ENCODE measurements around the gene PHACTR3. TPM values are rescaled to one million over a fixed set of nuclear protein-coding genes. Genes with fewer than 3 reads are reported as not detected.

Gene PHACTR3
- total RNA-seq, 6 experiments from 2014 or later: 0.12 to 0.35 (median 0.23) TPM; not detected in 2

DNA sequence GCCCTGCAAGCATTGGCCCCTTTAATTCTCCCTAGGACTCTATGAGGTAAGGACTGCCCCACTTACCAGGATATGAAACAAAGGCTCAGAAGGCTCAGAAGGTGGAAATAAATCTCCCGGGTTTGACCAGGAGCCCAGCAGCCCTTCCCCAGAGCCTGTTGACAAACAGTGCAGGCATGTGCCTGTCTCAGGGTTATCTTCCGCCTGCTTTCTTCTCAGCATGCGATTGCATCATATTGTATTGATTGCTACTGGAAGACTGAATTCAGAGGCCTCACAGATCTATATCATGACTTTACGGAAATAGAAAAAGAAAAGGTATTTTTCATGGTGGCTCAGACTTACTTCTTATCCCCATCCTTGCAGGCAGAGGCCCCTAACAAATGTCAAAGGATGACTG is 92.7 kb downstream of the PHACTR3 start:
- Histone ChIP-seq H3K9me3 (no peaks in the 10 kb centered on the region), H3K36me3 (no peaks in the 10 kb centered on the region), H3K4me3 (no peak overlapping the region), H3K4me1 (no peaks in the 10 kb centered on the region), H3K27me3 (no peaks in the 10 kb centered on the region), H3K27ac (no peak overlapping the region)
- DNase-seq: no peak
- TF ChIP-seq, protein P1, sequence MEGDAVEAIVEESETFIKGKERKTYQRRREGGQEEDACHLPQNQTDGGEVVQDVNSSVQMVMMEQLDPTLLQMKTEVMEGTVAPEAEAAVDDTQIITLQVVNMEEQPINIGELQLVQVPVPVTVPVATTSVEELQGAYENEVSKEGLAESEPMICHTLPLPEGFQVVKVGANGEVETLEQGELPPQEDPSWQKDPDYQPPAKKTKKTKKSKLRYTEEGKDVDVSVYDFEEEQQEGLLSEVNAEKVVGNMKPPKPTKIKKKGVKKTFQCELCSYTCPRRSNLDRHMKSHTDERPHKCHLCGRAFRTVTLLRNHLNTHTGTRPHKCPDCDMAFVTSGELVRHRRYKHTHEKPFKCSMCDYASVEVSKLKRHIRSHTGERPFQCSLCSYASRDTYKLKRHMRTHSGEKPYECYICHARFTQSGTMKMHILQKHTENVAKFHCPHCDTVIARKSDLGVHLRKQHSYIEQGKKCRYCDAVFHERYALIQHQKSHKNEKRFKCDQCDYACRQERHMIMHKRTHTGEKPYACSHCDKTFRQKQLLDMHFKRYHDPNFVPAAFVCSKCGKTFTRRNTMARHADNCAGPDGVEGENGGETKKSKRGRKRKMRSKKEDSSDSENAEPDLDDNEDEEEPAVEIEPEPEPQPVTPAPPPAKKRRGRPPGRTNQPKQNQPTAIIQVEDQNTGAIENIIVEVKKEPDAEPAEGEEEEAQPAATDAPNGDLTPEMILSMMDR (IDR thresholded peaks at IDR 0.05): no peak
- no peak for TF ChIP-seq POLR2A (IDR thresholded peaks at IDR 0.05)
- intact Hi-C loops (cut with DNase I): no loop called here
- WGBS (ENCODE audit: insufficient coverage, low coverage, low lambda C conversion rate, missing lambda C conversion rate): 22% methylated on average over 4 of the region's 4 CpGs
- ATAC-seq: no peak

DNA sequence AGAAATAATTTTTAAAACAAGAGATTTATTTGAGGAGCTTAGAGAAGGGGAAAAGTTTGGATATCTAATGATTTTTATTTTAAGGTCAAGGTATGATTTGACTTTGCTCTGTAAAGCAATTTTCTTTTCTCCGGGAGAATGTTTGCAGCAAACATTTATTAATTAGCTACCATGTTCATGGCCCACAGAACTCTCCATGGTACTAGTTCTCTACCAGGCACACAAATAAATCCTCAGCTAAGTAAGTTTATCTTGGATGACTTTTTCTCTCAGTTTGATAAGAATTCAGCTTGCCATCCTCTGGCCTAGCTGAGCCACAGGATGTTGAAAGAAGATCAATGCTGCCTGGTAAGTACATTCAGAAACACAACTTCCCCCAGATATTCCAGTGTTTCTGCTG is 94.3 kb downstream of the PHACTR3 start:
- intact Hi-C loops (cut with DNase I): no loop called here

DNA sequence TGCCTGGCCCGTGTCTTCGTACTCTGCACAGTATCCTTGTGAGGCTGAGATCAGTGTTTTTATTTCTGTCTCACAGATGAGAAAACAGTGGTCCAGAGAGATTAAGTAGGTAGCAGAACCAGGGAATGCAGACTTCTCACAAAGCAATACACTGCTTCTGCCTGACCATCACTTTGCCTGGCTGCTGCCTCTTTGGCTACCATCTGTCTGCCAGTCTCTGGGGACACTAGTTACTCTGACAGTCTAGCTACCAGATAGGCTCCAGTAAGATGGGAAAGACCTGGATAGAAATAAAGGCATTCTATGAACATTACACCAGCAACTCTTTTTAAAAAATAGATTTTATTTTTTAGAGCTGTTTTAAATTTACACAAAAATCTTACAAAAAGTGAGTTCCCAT is 96.9 kb downstream of the PHACTR3 start:
- Histone ChIP-seq H3K27me3 (no peaks in the 10 kb centered on the region), H3K27ac (no peak overlapping the region), H3K4me1 (peaks cover 0 to 9% (median 0%) of the 10 kb centered on the region in 4 donors), H3K36me3 (no peaks in the 10 kb centered on the region), H3K9me3 (no peaks in the 10 kb centered on the region), H3K4me3 (no peak overlapping the region)
- intact Hi-C loops (cut with DNase I): no loop called here
- WGBS (ENCODE audit: insufficient coverage, low coverage, low lambda C conversion rate, missing lambda C conversion rate): 23% methylated on average over 2 of the region's 2 CpGs
- no peak for DNase-seq
- no peak for TF ChIP-seq POLR2A (IDR thresholded peaks at IDR 0.05)
- TF ChIP-seq, protein P1 (IDR thresholded peaks at IDR 0.05): no peak
- no peak for ATAC-seq

More for the DNA sequence above, 94.3 kb downstream of the PHACTR3 start:
- no peaks in the 10 kb centered on the region for H3K9me3 ChIP-seq
- ATAC-seq (no peak), DNase-seq (no peak)
- no peak overlapping the region for H3K4me3 ChIP-seq
- 32% methylated on average over 1 of the region's 1 CpG for WGBS (ENCODE audit: insufficient coverage, low coverage, low lambda C conversion rate, missing lambda C conversion rate)
- no peak overlapping the region for H3K27ac ChIP-seq
- no peaks in the 10 kb centered on the region for H3K4me1 ChIP-seq
- no peaks in the 10 kb centered on the region for H3K27me3 ChIP-seq
- H3K36me3 ChIP-seq: no peaks in the 10 kb centered on the region
- TF ChIP-seq, protein P1 (IDR thresholded peaks at IDR 0.05): no peak
- TF ChIP-seq POLR2A (IDR thresholded peaks at IDR 0.05): no peak

DNA sequence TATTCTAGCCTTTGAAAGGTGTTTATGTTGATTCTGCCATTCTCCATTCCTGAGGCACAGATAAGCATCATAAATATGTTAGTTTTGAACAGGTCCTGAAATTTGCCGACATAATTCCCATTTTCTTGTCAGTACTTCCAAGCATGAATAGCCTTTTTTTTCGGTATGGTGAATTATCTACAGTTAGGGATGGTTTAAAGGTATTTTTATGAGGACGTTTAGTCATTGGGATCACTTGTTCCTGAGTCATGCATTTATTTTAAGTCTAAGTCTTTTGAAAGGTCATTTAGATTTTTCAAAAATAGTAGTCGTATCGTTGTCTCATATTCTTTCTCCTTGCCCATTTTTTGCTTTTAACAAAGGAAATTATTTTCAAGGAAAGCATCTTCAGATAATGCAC is 98.7 kb downstream of the PHACTR3 start:
- TF ChIP-seq, protein P1 (IDR thresholded peaks at IDR 0.05): no peak
- TF ChIP-seq POLR2A (IDR thresholded peaks at IDR 0.05): no peak
- no peak overlapping the region for H3K4me3 ChIP-seq
- no peaks in the 10 kb centered on the region for H3K9me3 ChIP-seq
- H3K4me1 ChIP-seq: peaks cover 0 to 13% (median 0%) of the 10 kb centered on the region in 4 donors
- H3K27me3 ChIP-seq: no peaks in the 10 kb centered on the region
- H3K36me3 ChIP-seq: no peaks in the 10 kb centered on the region
- intact Hi-C loops (cut with DNase I): no loop called here
- no peak for ATAC-seq
- WGBS (ENCODE audit: insufficient coverage, low coverage, low lambda C conversion rate, missing lambda C conversion rate): 60% methylated on average over 5 of the region's 5 CpGs
- DNase-seq: no peak
- H3K27ac ChIP-seq: no peak overlapping the region

Data from right lobe of liver (tissue), 6 donors.